HTR-8/SVneo (cell line): ENCODE results near the gene COL23A1.
A peak's percentile ranks its signal among the peaks of the same experiment; 100 is the strongest.
"Not testable (repeated sequence)": the region's sequence is repeated elsewhere in the genome, so short reads cannot be mapped to it uniquely, and the experiment has no call there.

Source experiments
- DNase-seq: peaks from one replicate; pipeline ENCODE4 v3.0.0; 2011; ENCODE audit warnings: low spot score, mixed read lengths; ENCODE audit not compliant: insufficient read length
- FAIRE-seq: peaks from 2 replicates; lab custom pipeline; 2011; peaks lifted over from hg19 to GRCh38; lab: Jason Lieb, UNC

COL23A1 gene

DNA sequence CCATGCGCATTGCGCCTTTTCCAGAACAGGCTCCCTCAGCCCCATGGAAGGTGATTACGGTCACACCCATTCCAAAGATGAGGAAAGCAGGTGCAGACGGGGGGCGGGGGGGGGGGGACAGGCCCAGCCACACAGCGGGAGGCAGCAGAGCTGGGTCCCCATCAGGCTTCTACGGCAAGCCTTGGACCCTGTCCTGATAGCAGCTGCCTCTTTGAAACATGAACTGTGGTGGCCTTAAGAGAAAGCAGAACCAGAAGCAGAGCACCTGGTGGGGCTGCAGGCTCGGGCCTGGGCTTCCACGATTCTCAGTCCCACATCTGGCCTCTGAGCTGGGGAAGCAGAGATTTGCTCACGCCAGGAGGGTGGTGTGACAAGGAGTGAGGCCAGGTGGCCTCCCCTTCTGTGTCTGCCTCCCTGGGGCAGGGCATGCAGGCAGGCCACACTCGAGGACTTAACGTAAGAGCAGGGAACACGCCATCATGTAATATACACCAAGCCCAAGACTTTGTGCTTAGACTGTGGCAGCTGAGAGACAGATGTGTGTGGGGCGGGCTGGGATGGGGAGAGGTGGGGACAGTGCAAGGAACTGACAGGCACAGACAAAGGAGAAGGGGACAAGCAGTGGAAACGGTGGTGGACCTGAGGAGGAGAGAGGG lies 343.4 kb downstream of the COL23A1 start:
- DNase-seq, result no peak
- no peak for FAIRE-seq

DNA sequence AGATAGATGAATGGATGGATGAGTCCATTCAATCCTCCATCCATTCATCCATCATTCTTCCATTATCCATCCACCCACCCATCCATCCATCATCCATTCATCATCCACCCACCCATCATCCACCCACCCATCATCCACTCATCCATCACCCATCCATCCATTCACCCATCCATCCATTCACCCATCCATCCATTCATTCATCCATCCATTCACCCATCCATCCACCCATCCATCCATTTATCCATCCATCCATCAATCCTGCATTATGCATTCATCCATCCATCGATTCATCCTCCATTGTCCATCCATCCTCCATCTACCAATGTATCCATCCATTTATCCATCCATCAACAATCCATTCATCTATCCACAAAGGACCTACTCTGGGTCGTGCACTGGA lies 344.8 kb downstream of the COL23A1 start:
- no peak for FAIRE-seq
- DNase-seq, result no peak

DNA sequence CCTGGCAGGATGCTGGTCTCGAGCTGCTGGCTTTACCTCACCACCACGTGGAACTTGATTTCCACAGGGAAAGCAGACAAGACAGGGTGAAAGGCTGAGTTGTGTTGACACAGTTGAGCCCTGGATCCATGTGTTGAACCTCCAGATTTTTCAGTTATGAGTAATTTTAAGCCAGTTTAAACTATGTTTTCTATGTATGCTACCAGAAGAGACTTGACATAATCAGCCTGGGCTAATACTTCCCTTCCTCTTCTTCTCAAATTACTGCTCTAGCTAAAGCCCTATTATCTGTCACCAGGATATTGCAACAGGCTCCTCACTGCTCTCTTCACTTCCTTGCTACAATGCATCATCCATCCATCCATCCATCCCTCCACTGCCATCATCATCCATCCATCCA lies 345.6 kb downstream of the COL23A1 start:
- DNase-seq (no peak), FAIRE-seq (no peak)

DNA sequence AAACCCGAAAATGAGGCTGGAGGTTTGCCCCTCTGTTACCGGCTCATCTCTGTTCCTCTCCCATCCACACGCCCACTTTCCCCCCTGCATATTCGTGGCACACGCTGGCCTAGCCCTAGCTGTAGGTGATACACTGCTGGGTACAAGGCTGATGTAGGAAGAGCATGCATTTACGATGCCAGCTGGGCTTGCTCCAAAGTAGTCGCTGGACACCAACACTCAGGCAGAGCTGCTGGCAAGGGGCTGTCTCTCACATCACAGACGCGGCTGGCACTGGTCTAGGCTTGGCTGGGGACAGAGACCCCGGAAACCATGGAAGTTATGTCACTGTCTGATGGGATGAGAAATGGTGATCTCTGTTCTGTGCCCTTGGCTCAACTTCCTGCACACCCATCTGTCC lies 347.8 kb downstream of the COL23A1 start:
- no peak for FAIRE-seq
- no peak for DNase-seq

DNA sequence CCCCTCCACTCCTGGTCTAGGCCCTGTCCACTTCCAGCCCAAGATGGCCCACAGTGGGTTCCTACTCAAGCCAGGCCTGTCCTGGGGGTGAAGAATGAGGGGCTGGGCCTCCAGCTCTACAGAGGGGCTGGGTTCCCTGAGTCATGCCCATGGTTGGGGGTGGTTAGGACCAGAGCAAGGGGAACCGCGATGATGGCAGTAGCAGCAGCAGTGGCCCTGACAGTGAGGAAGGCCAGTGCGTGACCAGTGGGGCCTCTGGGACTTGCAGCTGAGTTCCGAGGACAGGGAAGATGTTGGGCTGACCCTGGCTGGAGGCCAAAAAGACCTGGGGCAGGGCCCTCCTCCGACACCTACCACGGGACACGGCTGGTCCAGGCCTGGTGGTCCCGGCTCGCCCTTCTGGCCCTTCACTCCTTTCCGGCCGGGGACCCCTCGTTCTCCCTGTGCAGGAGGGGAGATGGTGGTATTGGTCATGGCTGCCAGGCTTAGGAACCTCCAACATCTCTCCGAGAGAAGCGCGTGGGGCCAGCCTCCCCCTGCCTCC lies 348.4 kb downstream of the COL23A1 start:
- DNase-seq (no peak), FAIRE-seq (no peak)

DNA sequence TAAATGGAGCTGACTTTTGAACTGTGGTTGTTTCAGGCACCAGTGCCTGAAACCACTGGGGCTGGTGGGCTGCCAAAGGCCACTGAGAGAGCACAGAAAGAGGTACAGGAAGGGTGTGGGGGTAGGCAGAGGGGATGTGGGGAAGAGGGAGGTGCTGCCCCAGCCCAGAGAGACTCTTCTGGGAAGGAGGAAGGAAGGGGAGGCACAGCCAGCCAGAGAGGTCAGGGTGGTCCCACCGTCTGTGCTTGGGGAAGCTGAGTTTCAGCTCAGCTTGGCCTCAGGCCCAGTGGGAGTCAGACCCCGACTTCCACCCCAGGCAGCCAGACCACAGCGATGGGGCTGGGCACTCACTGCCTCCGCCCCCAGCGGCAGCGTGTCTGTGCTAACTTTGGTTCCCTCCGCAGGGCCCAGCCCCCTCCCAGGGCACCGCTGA lies 348.9 kb downstream of the COL23A1 start:
- DNase-seq (no peak), FAIRE-seq (no peak)

DNA sequence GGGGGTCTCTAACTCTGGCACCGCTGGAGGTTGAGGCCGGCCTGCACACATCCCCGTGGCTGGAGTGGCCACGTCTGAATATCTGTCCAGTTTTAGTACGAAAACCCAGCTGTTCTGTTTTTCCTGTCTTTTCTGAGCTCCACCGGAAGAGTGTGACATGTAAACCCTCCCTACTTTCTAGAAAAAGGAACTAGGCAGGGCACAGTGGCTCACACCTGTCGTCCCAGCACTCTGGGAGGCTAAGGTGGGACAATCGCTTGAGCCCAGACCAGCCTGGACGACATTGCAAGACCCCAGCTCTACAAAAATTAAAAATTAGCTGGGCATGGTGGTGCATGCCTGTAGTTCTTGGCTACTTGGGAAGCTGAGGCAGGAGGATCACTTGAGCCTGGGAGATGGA lies 349.4 kb downstream of the COL23A1 start:
- FAIRE-seq (no peak), DNase-seq (no peak)

DNA sequence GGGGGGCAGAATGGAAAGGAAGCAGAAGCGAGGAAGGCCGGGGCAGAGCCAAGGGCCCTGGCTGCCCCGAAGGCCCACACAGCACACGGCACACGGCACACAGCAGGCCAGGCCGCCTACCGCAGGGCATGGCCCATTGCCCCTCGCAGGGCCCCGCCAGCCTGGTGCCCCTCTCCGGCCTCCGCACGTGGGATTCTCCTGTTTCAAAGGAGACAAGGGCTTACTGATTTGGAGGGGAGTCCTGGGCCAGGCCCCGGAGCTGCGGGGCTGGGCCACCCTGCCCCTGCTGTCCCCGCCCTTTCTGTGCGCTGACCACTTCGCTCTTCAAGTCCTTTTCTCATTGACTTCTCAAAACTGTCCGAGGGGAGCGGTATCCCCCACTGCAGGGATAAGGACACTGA lies 349.9 kb downstream of the COL23A1 start:
- DNase-seq, result no peak
- no peak for FAIRE-seq

DNA sequence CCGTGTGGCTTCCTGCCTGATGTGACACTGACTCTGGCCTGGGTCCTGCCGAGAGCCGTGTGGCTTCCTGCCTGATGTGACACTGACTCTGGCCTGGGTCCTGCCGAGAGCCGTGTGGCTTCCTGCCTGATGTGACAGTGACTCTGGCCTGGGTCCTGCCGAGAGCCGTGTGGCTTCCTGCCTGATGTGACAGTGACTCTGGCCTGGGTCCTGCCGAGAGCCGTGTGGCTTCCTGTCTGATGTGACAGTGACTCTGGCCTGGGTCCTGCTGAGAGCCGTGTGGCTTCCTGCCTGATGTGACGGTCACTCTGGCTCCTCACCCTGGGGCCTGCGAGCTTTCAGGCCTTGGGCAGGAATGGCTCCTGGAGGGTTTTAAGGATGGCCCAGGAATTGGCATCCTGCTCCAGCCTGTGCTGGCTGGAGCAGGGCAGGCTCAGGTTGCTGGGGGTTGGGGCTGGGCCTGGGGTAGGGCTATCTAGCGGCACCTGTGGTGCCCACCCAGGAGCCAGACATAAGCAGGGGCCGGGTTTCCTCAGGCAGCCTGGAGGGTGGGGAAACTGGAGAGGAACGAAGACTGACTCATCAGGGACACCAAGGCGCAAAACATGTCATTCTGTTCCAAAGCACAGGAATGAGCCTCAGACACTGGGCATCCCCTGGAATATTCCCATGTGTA lies 350.4 kb downstream of the COL23A1 start:
- DNase-seq, FAIRE-seq: not testable (repeated sequence)

DNA sequence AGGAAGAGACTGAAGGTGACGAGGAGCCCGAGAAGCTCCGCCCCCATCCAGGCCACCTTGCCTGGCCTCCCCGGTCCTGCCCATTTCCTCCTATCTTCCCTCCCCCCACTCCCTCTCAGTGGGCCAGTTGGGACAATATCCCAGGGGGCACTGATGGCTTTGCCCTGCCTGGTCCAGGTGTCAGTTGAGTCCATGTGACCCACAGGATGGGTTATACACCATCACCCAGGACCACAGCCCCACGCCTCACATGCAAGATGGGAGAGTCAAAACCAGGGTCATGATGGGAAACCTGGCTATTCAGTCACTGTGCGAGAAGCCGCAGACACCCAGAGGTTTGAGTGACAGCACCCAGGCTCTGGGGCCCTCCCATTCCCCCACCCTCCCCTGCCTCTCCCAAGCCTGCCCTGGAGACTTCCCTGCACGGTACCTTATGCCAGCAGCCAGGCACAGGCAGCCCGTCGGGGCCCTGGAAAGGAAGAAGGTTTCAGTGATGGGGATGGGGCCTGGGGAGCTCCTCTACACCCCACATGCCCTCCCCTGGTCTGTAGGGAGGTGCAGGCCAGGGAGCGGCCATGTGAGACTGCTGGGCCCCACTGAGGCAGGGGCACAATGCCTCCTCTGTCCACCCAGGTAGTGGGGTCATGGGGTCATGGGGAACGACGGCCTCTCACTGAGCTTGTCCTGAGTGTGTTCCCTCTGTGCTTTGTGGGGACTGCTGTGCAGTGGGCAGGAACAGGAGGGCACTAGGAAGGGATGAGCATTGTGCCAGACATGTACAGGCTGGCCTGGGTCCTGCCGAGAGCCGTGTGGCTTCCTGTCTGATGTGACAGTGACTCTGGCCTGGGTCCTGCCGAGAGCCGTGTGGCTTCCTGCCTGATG lies 351.2 kb downstream of the COL23A1 start:
- FAIRE-seq, result no peak
- no peak for DNase-seq

DNA sequence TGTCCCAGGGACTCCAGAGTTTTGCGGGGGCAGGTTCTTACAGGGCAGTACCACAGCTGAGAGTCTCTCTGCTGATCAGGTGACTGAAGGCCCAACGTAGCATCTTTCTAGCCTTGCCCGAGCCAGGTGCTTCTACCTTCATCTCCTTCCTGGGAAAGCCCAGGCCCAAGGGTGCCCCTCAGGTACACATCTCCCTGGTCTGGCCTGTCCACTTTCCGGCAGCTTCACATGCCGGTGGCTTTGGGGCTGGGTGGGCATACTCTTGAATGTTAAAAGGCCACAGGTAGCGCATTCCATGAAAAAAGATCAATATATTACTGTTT lies 351.9 kb downstream of the COL23A1 start:
- DNase-seq, result no peak
- no peak for FAIRE-seq

DNA sequence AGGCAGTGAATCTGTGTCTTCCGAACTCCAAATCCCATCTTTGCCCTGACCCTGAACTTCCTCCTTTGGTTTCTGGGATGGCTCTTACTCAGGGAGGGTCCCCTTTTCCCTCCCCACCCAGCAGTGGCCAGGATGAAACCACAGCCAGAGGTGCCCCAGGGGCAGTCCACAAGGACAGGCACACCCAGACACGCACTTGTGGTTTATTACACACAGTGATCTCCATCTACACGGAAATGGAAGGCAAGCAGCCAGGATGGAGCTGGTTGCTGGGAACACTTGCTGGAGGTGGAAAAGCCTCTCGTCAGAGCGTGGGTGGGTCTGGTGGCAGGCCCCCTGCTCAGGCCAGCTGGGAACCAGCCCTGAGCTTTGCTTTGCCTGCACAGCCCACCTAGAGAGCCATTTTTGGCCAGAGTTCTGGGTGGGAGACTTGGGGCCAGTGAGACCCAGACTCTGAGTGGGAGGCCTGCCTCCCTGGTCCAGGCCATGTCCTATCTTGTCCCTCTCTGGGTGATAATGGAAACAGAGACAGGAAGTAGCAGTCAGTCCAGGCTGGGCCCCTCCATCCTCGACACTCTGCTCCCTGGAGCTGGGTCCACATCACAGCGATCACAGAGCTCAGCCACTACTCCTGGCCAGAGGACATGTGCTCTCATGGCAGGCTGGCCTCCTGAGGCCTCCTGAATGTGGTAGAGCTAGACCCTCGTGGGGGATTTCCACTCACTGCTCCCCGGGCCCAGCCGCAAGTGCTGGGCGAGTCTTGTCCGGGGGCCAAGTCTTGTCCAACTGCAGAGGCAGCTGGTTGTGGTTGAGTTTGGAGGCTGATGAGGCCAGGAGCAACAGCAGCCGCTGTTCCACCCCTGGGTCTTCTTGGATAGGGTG lies 352.5 kb downstream of the COL23A1 start:
- DNase-seq (no peak), FAIRE-seq (no peak)

DNA sequence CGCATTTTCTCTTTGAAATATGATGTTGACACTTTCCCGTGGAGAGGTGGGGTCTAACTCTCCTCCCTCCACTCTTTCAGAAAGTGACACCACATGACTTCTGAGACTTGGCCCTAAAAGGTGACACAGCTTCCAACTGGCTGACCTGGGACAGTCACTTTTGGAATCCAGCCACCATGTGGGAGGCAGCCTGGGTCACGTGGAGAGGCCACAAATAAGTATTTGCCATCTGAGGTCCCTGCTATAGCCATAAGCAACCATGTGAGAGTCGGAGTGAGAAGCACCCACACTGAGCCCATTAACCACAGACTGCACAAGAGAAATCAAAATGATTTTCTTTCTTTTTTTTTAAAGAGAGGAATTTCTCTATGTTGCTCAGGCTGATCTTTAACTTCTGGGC lies 353.5 kb downstream of the COL23A1 start:
- FAIRE-seq, result no peak
- no peak for DNase-seq

DNA sequence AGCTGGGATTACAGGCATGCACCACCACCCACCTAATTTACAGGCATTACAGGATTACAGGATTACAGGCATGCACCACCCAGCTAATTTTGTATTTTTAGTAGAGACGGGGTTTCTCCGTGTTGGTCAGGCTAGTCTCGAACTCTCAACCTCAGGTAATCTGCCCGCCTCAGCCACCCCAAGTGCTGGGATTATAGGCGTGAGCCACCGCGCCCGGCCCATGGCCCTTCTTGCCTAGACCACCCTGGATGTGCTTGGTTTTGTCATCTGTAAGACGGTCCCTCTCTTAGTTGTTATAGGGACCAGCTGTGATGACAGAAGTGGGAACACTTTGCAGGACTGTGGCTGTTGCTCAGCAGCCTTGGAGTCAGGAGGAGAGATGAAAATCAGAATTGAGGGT lies 354.1 kb downstream of the COL23A1 start:
- FAIRE-seq, result no peak
- DNase-seq, result no peak

DNA sequence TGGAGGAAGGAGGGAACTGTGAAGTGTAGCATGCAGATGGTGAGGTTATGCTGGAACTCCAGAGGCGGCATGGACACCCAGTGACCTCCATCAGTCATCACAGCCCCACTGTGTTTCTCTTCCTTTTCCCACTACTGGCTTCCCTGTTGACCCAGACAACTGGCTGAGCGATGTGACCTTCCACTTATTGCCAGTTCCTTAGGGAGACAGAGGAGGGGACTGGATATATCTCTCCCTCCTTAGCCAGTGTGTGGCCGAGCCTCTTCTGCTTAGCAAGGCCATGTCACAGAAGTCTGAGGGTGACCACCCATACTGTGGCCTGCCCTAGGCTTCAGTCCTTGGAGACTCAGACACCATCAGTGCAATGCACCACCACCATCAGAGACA lies 354.6 kb downstream of the COL23A1 start:
- DNase-seq, result no peak
- no peak for FAIRE-seq

DNA sequence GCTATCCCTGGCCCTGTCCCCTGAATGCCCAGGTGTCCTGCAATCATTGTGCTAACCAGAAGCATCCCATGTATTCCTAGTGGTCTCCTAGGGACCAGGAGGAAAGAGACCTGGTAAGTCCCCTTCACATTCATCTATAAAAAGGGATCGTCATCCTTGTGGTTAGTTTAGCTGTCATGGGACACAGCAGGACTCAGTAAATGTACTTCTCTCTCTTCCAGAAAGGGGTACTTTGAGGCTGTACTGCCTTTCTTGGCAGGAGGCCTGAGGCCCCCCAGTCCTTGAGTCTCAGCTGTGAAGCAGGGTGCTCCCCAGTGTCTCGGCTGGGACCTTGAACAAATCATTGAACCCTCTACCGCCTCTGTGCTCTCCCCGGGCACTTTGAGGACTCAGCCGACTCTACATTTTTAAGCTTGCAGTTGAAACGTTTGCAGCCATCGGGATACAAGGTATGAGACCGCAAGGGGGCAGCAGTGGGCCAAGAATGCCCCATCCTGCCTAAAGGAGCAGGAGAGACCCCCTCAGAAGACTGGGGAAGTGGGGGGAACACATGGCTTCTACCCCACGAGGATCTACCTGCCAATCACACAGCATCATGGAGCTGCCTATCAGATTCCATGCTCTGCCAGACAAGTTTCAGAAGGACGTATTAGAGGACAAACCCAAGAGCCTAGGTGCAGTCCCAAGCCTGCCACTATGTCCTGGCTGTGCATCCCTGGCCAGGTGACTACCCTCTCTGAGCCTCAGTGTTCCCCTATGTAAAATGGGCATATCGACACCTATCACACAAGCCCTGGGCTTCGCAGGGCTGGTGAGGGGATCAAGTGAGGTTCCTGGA lies 355.2 kb downstream of the COL23A1 start:
- no peak for FAIRE-seq

DNA sequence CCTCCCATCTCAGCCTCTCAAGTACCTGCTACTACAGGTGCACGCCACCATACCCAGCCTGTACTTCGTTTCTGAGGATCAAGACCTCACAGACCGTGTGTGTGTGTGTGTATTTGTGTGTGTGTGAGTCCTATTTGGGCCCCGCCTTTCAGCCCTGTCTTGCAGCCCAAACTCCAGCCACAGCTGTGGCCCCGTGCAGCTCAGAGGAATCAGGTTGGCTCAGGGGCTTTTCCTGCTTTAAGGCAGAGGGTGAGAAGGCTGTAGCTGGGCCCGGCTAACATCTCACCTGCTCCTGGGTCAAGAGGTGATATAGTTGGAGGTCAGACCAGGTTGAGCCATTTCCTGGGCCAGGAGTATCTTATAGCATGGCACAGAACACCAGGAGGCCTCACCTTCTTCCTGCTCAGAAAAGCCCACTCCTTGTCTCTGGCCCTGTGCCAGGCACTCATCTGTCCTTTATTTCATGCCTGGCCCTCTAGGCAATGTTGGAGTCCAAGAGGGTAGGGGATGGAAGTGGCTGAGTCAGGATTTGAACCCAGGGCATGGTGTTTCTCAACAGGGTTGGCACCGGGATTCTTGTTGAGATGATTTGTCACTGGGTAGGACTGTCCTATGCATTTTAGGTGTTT lies 356.0 kb downstream of the COL23A1 start:
- DNase-seq (no peak), FAIRE-seq (no peak)

More for the DNA sequence above, 355.2 kb downstream of the COL23A1 start:
- DNase-seq, result peak; percentile 77

DNA sequence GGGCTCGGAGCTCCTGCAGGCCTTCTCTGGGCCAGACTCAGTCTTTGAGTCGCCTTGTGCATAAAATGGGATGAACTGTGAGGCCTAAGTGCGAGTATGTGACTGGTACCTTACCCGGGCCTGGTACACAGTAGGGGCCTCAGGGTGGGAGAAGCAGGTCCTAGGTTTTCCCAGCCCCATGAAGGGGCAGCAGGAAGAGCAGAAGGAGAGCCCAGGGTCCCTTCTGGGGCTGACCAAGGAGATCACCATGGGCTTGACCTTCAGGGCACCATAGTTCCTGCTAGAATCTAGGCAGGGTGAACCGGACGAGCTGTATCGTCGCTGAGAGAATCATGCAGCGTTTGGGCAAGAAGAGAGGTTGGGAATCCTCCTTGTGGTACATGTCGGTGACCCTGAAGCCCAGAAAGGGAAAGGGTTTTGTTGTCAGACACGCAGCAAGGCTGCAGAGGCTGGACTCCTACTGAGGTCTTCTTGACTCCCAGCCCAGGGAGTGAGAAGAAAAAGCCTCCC lies 357.2 kb downstream of the COL23A1 start:
- no peak for DNase-seq
- no peak for FAIRE-seq
